Neural crest cell (in vitro differentiated cells): ENCODE data around the gene SLC16A12. TPM values are rescaled to one million over a fixed set of nuclear protein-coding genes. Genes with fewer than 3 reads are reported as not detected.

Experiments used
- DNase-seq: peaks from one replicate; pipeline ENCODE4 v3.0.0; 2021; ENCODE audit warnings: low read depth, mixed read lengths, low spot score
- H3K27ac Mint-ChIP-seq: one replicate; pipeline ENCODE4 v1.8.0; 2021; ENCODE audit warnings: mild to moderate bottlenecking, mixed read lengths; ENCODE audit not compliant: unreplicated experiment
- H3K27me3 Mint-ChIP-seq: 2 replicates; pipeline ENCODE4 v1.8.0; 2021; ENCODE audit warnings: low read depth, mild to moderate bottlenecking, mixed read lengths
- H3K36me3 Mint-ChIP-seq: 2 replicates; pipeline ENCODE4 v1.8.0; 2021; ENCODE audit warnings: low read depth, mild to moderate bottlenecking, mixed read lengths
- H3K4me1 Mint-ChIP-seq: 2 replicates; pipeline ENCODE4 v1.8.0; 2021; ENCODE audit warnings: mixed read lengths
- H3K4me3 Mint-ChIP-seq: one replicate; pipeline ENCODE4 v1.8.0; 2021; ENCODE audit warnings: mild to moderate bottlenecking, mixed read lengths
- H3K9me3 Mint-ChIP-seq: 2 replicates; pipeline ENCODE4 v1.8.0; 2021; ENCODE audit warnings: mixed read lengths
- total RNA-seq: library from RNA; stranded (reverse); gene quantifications from 2 replicates; pipeline ENCODE4 v1.2.1, GENCODE V29; 2021
- TF ChIP-seq, protein P1 (sequence below): fragments of 200-600 bp; sonication (generic); conservative IDR thresholded peaks from 2 replicates; pipeline ENCODE4 v1.5.0; 2021; ENCODE audit warnings: antibody characterized with exemption, mild to moderate bottlenecking

The SLC16A12 gene
- total RNA-seq, 1 donor from 2014 or later, result not detected

DNA sequence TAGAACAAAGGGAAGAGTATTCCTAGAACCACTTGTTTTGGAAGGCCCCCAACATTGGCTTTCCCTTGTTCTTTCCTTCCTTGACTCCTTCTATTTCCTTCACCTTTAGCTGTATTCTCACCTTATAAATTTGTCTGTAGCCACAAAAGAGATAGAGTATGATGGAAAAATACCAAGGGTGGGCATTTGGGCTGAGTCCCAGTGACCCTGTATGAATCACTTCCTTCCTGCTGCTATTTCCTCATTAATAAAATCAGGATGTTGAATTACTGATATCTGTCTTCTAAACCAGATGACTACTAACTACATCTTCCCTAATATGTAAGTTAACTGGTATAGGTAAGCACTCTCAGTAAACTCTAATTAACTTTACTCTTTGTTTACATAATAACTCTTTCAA is 65.9 kb downstream of the SLC16A12 start:
- no peaks in the 10 kb centered on the region for H3K4me1 Mint-ChIP-seq
- no peak overlapping the region for H3K27ac Mint-ChIP-seq
- H3K36me3 Mint-ChIP-seq, result no peaks in the 10 kb centered on the region
- no peaks in the 10 kb centered on the region for H3K27me3 Mint-ChIP-seq
- TF ChIP-seq, protein P1, sequence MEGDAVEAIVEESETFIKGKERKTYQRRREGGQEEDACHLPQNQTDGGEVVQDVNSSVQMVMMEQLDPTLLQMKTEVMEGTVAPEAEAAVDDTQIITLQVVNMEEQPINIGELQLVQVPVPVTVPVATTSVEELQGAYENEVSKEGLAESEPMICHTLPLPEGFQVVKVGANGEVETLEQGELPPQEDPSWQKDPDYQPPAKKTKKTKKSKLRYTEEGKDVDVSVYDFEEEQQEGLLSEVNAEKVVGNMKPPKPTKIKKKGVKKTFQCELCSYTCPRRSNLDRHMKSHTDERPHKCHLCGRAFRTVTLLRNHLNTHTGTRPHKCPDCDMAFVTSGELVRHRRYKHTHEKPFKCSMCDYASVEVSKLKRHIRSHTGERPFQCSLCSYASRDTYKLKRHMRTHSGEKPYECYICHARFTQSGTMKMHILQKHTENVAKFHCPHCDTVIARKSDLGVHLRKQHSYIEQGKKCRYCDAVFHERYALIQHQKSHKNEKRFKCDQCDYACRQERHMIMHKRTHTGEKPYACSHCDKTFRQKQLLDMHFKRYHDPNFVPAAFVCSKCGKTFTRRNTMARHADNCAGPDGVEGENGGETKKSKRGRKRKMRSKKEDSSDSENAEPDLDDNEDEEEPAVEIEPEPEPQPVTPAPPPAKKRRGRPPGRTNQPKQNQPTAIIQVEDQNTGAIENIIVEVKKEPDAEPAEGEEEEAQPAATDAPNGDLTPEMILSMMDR, result no peak
- DNase-seq, result no peak
- H3K4me3 Mint-ChIP-seq, result no peak overlapping the region
- no peaks in the 10 kb centered on the region for H3K9me3 Mint-ChIP-seq

DNA sequence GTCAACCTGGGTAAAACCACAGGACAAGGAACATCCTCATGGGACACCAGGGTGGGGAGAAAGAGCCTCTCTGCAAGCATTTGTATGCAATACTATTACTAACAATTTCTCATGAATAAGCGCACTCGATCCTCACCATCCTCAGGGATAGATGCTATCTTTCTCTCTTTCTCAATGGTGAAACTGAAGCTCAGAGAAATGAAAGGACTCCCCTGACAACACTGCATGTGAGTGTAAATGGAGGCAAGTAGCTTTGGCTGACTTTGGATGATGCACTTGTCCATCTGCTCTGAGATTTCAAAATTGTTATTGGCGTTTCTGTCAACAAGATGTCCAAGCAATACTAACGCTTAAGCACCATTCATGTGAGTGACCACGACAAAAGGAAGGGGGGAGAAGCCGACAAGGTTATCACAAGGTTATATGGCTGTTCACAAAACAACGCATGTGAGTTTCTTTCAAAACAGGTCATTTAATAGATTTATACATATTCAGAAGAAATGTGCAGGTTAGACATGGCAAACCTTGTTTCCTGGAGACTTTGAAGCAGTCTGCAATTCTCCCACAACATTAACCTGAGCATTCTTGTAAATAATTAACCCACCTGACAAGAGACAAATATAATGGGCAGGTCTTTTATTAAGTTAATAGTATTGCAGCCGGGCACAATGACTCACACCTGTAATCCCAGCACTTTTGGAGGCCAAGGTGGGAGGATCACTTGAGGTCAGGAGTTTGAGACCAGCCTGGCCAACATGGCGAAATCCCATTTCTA is 67.0 kb downstream of the SLC16A12 start:
- TF ChIP-seq, protein P1, result no peak
- no peaks in the 10 kb centered on the region for H3K4me1 Mint-ChIP-seq
- no peaks in the 10 kb centered on the region for H3K36me3 Mint-ChIP-seq
- no peaks in the 10 kb centered on the region for H3K9me3 Mint-ChIP-seq
- H3K27ac Mint-ChIP-seq, result no peak overlapping the region
- H3K27me3 Mint-ChIP-seq, result no peaks in the 10 kb centered on the region
- DNase-seq, result no peak
- H3K4me3 Mint-ChIP-seq, result no peak overlapping the region

DNA sequence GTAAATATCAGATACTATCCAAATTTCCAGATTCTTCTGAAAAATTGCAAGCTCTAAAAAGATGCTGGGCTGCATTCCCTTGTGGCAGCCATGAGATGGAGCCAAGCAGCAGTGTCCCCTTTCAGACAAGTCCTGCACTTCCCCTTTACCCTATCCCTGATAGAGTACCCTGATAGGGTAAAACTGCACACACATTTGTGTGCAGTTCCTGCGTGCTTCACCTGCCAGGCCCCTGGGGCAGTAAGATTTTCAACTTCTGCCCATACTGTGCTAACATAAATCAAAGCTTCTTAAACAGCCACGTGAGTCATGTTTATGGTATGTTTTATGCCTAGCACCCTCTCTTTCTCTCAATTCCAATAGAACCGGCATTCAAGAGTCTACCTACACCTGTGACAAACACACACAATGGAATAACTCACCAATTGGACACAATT is 68.8 kb downstream of the SLC16A12 start:
- H3K4me1 Mint-ChIP-seq, result no peaks in the 10 kb centered on the region
- no peak for DNase-seq
- H3K36me3 Mint-ChIP-seq, result no peaks in the 10 kb centered on the region
- TF ChIP-seq, protein P1, result peak; percentile 64
- H3K27ac Mint-ChIP-seq, result no peak overlapping the region
- no peaks in the 10 kb centered on the region for H3K9me3 Mint-ChIP-seq
- H3K27me3 Mint-ChIP-seq, result no peaks in the 10 kb centered on the region
- H3K4me3 Mint-ChIP-seq, result no peak overlapping the region

DNA sequence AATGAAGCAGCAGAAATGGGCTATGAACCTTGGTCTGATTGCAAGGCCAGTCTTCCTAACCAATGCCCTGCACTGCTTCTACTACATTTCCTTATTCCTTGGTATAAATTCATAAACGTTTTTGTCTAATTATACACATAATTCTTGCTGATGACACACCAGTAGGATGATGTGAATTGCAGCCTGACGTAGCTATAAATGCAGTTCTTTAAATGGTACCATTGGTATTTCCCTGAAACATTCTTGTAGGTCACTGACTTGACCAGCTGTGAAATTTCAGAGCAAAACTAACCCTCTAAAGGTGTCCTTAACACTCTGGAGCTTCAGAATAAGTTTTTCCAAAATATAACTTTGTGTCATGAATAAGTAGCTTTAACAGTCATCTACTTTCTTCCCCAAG is 70.2 kb downstream of the SLC16A12 start:
- no peaks in the 10 kb centered on the region for H3K4me1 Mint-ChIP-seq
- H3K9me3 Mint-ChIP-seq, result no peaks in the 10 kb centered on the region
- TF ChIP-seq, protein P1, result no peak
- no peaks in the 10 kb centered on the region for H3K36me3 Mint-ChIP-seq
- no peak overlapping the region for H3K27ac Mint-ChIP-seq
- H3K27me3 Mint-ChIP-seq, result no peaks in the 10 kb centered on the region
- no peak for DNase-seq
- H3K4me3 Mint-ChIP-seq, result no peak overlapping the region

DNA sequence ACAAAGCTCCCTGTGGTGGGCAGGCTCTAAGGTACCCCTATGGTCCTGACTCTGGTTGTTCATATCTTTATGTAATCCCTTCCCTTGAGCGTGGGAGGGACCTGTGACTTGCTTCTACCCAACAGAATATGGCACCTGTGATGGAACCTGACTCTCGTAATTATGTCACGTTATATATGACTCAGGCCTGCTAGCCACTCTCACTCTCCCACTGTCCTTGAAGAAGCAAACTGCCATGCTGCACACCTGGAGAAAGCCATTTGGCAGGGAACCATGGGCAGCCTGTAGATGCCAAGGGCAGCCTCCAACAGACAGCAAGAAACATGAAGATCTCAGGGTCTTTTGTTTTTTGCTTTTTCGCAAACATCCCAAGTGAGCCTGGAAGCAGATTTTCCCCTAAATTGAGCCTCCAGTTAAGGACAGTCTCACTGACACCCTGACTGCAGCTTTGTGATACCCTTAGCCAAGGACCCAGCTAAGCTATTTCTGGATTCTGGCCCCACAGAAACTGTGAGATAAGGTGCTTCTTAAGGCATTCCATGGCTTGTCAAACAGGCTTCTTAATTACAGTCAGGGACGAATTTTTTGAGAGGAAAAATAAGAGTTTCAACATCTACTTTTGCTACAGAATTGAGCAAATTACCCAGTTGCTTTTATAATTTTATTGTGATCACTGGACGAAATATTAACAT is 71.4 kb downstream of the SLC16A12 start:
- Mint-ChIP-seq H3K36me3 (no peaks in the 10 kb centered on the region), H3K27me3 (no peaks in the 10 kb centered on the region), H3K27ac (no peak overlapping the region), H3K4me1 (no peaks in the 10 kb centered on the region), H3K4me3 (no peak overlapping the region), H3K9me3 (no peaks in the 10 kb centered on the region)
- no peak for DNase-seq
- TF ChIP-seq, protein P1, result no peak
